Sigmoid colon (tissue), 7 donors: ENCODE measurements around the gene STUB1. TPM values are rescaled to one million over a fixed set of nuclear protein-coding genes. Genes with fewer than 3 reads are reported as not detected.
"Not testable (repeated sequence)": the region's sequence is repeated elsewhere in the genome, so short reads cannot be mapped to it uniquely, and the experiment has no call there.

Experiments used
- DNase-seq: peaks from one replicate; pipeline ENCODE4 v3.0.0-alpha.2; 2019
- H3K27ac ChIP-seq, 4 donors: fragments of 200-600 bp; sonication (generic); one replicate each; pipeline ENCODE4 v1.5.1; 2016 to 2019; ENCODE audit warnings: mild to moderate bottlenecking in 1 of 4
- H3K27me3 ChIP-seq, 3 donors: fragments of 200-600 bp; sonication (generic); one replicate each; pipeline ENCODE4 v1.5.1; 2019; ENCODE audit warnings: mild to moderate bottlenecking in 1 of 3
- H3K36me3 ChIP-seq, 4 donors: fragments of 200-600 bp; sonication (generic); one replicate each; pipeline ENCODE4 v1.5.1; 2016 to 2019
- H3K4me1 ChIP-seq, 4 donors: fragments of 200-600 bp; sonication (generic); one replicate each; pipeline ENCODE4 v1.5.1; 2017 to 2019
- H3K4me3 ChIP-seq, 4 donors: fragments of 200-600 bp; sonication (generic); one replicate each; pipeline ENCODE4 v1.5.1; 2017 to 2019; ENCODE audit warnings: mild to moderate bottlenecking in 2 of 4, moderate library complexity in 1 of 4
- H3K9me3 ChIP-seq, 4 donors: fragments of 200-600 bp in 3 of 4; sonication (generic) in 3 of 4; one replicate each; pipeline versions ENCODE4 v1.5.1 to v1.6.1; 2013 to 2019
- CTCF ChIP-seq, 4 experiments: fragments of 450-650 bp in 3 of 4; fragments of 200-600 bp in 1 of 4; IDR thresholded peaks; one replicate each; pipeline ENCODE4 v1.5.1; 2016 to 2019; ENCODE audit warnings: antibody characterized with exemption in 4 of 4, mild to moderate bottlenecking in 3 of 4, moderate library complexity in 2 of 4
- EP300 ChIP-seq, 4 donors: sonication (generic); formaldehyde crosslinking; IDR thresholded peaks; one replicate each; pipeline ENCODE4 v1.6.1; 2017; ENCODE audit warnings: antibody characterized with exemption in 4 of 4
- POLR2A ChIP-seq, 2 donors: fragments of 450-650 bp; IDR thresholded peaks; one replicate each; pipeline ENCODE4 v1.6.1; 2016; ENCODE audit warnings: antibody characterized with exemption in 2 of 2, mild to moderate bottlenecking in 2 of 2, moderate library complexity in 2 of 2
- POLR2AphosphoS5 ChIP-seq, 4 donors: sonication (generic); formaldehyde crosslinking; IDR thresholded peaks; one replicate each; pipeline ENCODE4 v1.6.1; 2017; ENCODE audit warnings: antibody characterized with exemption in 4 of 4
- whole genome bisulfite sequencing, 2 donors: extraction: QIAGEN DNeasy Blood & Tissue Kit; methylation state at CpG; one replicate each; pipeline ENCODE4 v1.1.7; 2013; 5-methylcytosine and 5-hydroxymethylcytosine counted together
- intact Hi-C: fragments of 100-400 bp; cut with DNase I; formaldehyde crosslinking; loops from one replicate; pipeline ENCODE4 v1.15.1; 2023
- polyA plus RNA-seq, 3 donors: library from polyadenylated mRNA; stranded (reverse); fragments of 200-250 nt; gene quantifications; one replicate each; pipeline ENCODE4 v1.2.3, GENCODE V29; 2013
- total RNA-seq, 4 donors: library from RNA; depleted of rRNA; stranded (reverse); fragments of >200 nt; gene quantifications; one replicate each; pipeline ENCODE4 v1.1.0, GENCODE V29; 2016
- donor health status: healthy with polysubstance abuse.
- donor health status: Bipolar disorder and iron deficiency.
- donor health status: healthy.

The STUB1 gene
- total and polyA plus RNA-seq, 7 donors: 104 to 183 (median 136) TPM

GRCh38 chr16:686459-687260 lies 6.5 kb downstream of the STUB1 start:
- peaks cover 11 to 40% (median 20%) of the 10 kb centered on the region in 4 donors for H3K36me3 ChIP-seq
- H3K27me3 ChIP-seq: peaks cover 0 to 2% (median 0%) of the 10 kb centered on the region in 3 donors
- 95 to 96% methylated on average over 51 of the region's 51 CpGs for WGBS, 2 donors
- H3K4me1 ChIP-seq: peaks cover 0 to 71% (median 64%) of the 10 kb centered on the region in 4 donors
- intact Hi-C loops: loop anchor here (10.0 kb wide), 1 partner anchor 1088 kb away; the partner anchor contains the start of genes EME2, MRPS34 and NME3
- no peak for TF ChIP-seq CTCF (IDR thresholded peaks at IDR 0.05)
- TF ChIP-seq EP300 (IDR thresholded peaks at IDR 0.05): no peak
- no peak for TF ChIP-seq POLR2A (IDR thresholded peaks at IDR 0.05)
- TF ChIP-seq POLR2AphosphoS5 (IDR thresholded peaks at IDR 0.05): no peak
- DNase-seq: no peak
- H3K9me3 ChIP-seq: no peaks in the 10 kb centered on the region
- no peak overlapping the region for H3K27ac ChIP-seq
- no peak overlapping the region for H3K4me3 ChIP-seq

- Histone ChIP-seq H3K27ac (no peak overlapping the region), H3K27me3 (peaks cover 0 to 10% (median 0%) of the 10 kb centered on the region in 3 donors), H3K36me3 (peaks cover 3 to 31% (median 11%) of the 10 kb centered on the region in 4 donors), H3K4me1 (peaks cover 0 to 63% (median 56%) of the 10 kb centered on the region in 4 donors), H3K9me3 (no peaks in the 10 kb centered on the region), H3K4me3 (no peak overlapping the region)
- DNase-seq: no peak
- TF ChIP-seq CTCF (IDR thresholded peaks at IDR 0.05) (no peak), EP300 (IDR thresholded peaks at IDR 0.05) (no peak), POLR2A (IDR thresholded peaks at IDR 0.05) (no peak), POLR2AphosphoS5 (IDR thresholded peaks at IDR 0.05) (no peak)
- 92 to 93% methylated on average over 19 of the region's 19 CpGs for WGBS, 2 donors
- intact Hi-C loops: loop anchor here (10.0 kb wide), 1 partner anchor 1087 kb away; the partner anchor contains the start of genes EME2, MRPS34 and NME3
These were observed 7.3 kb downstream of the STUB1 start for GRCh38 chr16:687499-687898.

GRCh38 chr16:689175-689897 lies 9.1 kb downstream of the STUB1 start:
- H3K27me3 ChIP-seq: peaks cover 16 to 29% (median 17%) of the 10 kb centered on the region in 3 donors
- peaks cover 0 to 58% (median 48%) of the 10 kb centered on the region in 4 donors for H3K4me1 ChIP-seq
- WGBS, 2 donors: 80 to 86% methylated on average over 26 of the region's 26 CpGs
- no peak for DNase-seq
- peak overlapping the region; percentile 75 to 91 (median 81) for H3K4me3 ChIP-seq
- peaks cover 0 to 23% (median 4%) of the 10 kb centered on the region in 4 donors for H3K36me3 ChIP-seq
- intact Hi-C loops: loop anchor here (10.0 kb wide), 1 partner anchor 1085 kb away; the partner anchor contains the start of genes EME2, MRPS34 and NME3
- peak overlapping the region; percentile 85 to 87 (median 86) for H3K27ac ChIP-seq
- TF ChIP-seq POLR2AphosphoS5 (IDR thresholded peaks at IDR 0.05) (no peak), EP300 (IDR thresholded peaks at IDR 0.05) (no peak), CTCF (IDR thresholded peaks at IDR 0.05) (no peak), POLR2A (IDR thresholded peaks at IDR 0.05) (no peak)
- H3K9me3 ChIP-seq: no peaks in the 10 kb centered on the region

- H3K9me3 ChIP-seq, H3K4me3 ChIP-seq, H3K27ac ChIP-seq, DNase-seq, intact Hi-C loops: not testable (repeated sequence)
- peaks cover 0 to 54% (median 44%) of the 10 kb centered on the region in 4 donors for H3K4me1 ChIP-seq
- peaks cover 32 to 48% (median 36%) of the 10 kb centered on the region in 3 donors for H3K27me3 ChIP-seq
- 84 to 90% methylated on average over 16 of the region's 16 CpGs for WGBS, 2 donors
- H3K36me3 ChIP-seq: peaks cover 0 to 17% (median 4%) of the 10 kb centered on the region in 4 donors
These were observed 11.0 kb downstream of the STUB1 start for GRCh38 chr16:691242-691641.
